ENCODE data around the gene BEST1. TPM values are rescaled to one million over a fixed set of nuclear protein-coding genes. Genes with fewer than 3 reads are reported as not detected.
A peak's percentile ranks its signal among the peaks of the same experiment; 100 is the strongest.

BEST1 gene
- total and polyA plus RNA-seq, 2 experiments from 2014 or later, result 3.9 to 5.1 TPM

GRCh38 chr11:61966734-61967115 is 16.6 kb downstream of the BEST1 start:
- in situ Hi-C loops (cut with MboI), result no loop called here
- peaks cover 49% of the 10 kb centered on the region for H3K4me1 ChIP-seq (ENCODE audit: insufficient read depth)
- H3K9me3 ChIP-seq (ENCODE audit: low read depth), result no peaks in the 10 kb centered on the region
- H3F3A ChIP-seq (ENCODE audit: insufficient read depth), result peaks cover 83% of the 10 kb centered on the region
- H3K9me2 ChIP-seq (ENCODE audit: insufficient read depth), result no peaks in the 10 kb centered on the region
- peaks cover 29% of the 10 kb centered on the region for H3K36me3 ChIP-seq (ENCODE audit: low read depth)
- peak overlapping the region; percentile 97 for H3K9ac ChIP-seq
- H3K27me3 ChIP-seq (replicated peaks; ENCODE audit: insufficient read depth), result no peaks in the 10 kb centered on the region
- H3K27ac ChIP-seq, result peak overlapping the region; percentile 99
- TF ChIP-seq EZH2 (IDR thresholded peaks at IDR 0.05; ENCODE audit: insufficient read depth, poor library complexity, severe bottlenecking) (no peak), EZH2phosphoT487 (IDR thresholded peaks at IDR 0.05; ENCODE audit: insufficient read depth, low read depth) (no peak)
- peaks cover 43% of the 10 kb centered on the region for H3K79me2 ChIP-seq (ENCODE audit: insufficient read depth)
- peaks cover 16% of the 10 kb centered on the region for H4K20me1 ChIP-seq (ENCODE audit: insufficient read depth)
- DNase-seq, result peak; percentile 72
- peak overlapping the region; percentile 98 for H3K4me3 ChIP-seq
- WGBS, 2 experiments (ENCODE audit: low coverage in 1 of 2, low lambda C conversion rate in 2 of 2, missing lambda C conversion rate in 2 of 2), result 0 to 1% methylated on average over 13 of the region's 13 CpGs
- H2AFZ ChIP-seq, result no peak overlapping the region
- H3K4me2 ChIP-seq (ENCODE audit: unreplicated experiment), result peak overlapping the region; percentile 96

- 0 to 2% methylated on average over 45 to 85 of the region's 93 CpGs for WGBS, 2 experiments (ENCODE audit: low coverage in 1 of 2, low lambda C conversion rate in 2 of 2, missing lambda C conversion rate in 2 of 2)
- peak within 1 kb of the TSS; percentile 97 for H3K9ac ChIP-seq
- H3K9me2 ChIP-seq (ENCODE audit: insufficient read depth), result no peaks in the 10 kb centered on the region
- peaks cover 43% of the 10 kb centered on the region for H3K79me2 ChIP-seq (ENCODE audit: insufficient read depth)
- no peaks in the 10 kb centered on the region for H3K27me3 ChIP-seq (replicated peaks; ENCODE audit: insufficient read depth)
- peaks cover 81% of the 10 kb centered on the region for H3F3A ChIP-seq (ENCODE audit: insufficient read depth)
- peaks cover 16% of the 10 kb centered on the region for H4K20me1 ChIP-seq (ENCODE audit: insufficient read depth)
- H3K27ac ChIP-seq, result peak within 1 kb of the TSS; percentile 99
- TF ChIP-seq EZH2 (IDR thresholded peaks at IDR 0.05; ENCODE audit: insufficient read depth, poor library complexity, severe bottlenecking) (no peak), EZH2phosphoT487 (IDR thresholded peaks at IDR 0.05; ENCODE audit: insufficient read depth, low read depth) (no peak)
- H3K4me2 ChIP-seq (ENCODE audit: unreplicated experiment), result peak within 1 kb of the TSS; percentile 96
- in situ Hi-C loops (cut with MboI), result no loop called here
- H3K36me3 ChIP-seq (ENCODE audit: low read depth), result peaks cover 29% of the 10 kb centered on the region
- peak within 1 kb of the TSS; percentile 98 for H3K4me3 ChIP-seq
- no peaks in the 10 kb centered on the region for H3K9me3 ChIP-seq (ENCODE audit: low read depth)
- H2AFZ ChIP-seq, result peak within 1 kb of the TSS; percentile 78
- H3K4me1 ChIP-seq (ENCODE audit: insufficient read depth), result peaks cover 49% of the 10 kb centered on the region
- peak; percentile 94 for DNase-seq
Measured at GRCh38 chr11:61967116-61967923, 17.2 kb downstream of the BEST1 start, which contains the start of gene FTH1. FTH1 (minus strand) TSS chr11:61967634; CDS start chr11:61967425, 209 bp downstream.

DNA sequence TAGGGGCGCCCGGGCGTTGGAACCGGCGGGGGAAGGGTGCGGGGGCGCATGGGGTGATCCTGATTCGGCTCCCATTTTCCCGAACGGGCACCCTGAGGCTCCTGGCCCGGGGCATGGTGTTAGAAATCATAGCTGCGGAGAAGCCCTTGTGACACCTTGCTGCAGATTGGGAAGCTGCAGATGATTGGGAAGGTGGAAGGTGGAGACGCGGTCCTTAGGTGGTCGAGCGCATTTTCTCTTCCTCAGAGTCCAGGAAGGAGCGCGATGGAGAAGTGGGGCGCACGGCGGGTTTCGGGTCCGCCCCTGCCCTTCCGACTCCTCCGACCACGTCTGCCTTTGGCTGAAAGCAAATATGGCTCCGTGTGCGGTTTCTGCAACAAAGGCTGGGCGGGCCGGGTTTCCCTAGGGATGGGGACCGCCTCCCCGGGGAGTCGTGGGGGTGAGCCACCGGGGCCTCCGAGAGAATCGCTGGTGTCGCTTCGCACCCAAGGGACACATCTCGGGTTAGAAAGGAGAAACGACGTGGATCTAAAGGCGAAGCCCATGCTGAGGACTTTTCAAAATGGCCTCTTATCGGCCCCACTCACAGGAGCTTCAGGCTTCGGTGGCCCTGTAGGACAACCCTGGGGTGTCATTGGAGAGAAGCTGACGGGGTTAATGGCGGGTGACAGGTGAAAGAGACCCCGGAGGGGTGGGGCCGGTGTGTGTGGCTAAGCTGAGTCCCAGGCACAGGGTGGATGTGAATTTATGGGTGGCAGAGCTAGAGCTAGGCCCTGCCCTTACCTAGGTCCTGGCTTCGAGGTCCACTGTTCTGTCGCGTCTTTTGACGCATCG is 18.0 kb downstream of the BEST1 start:
- no peaks in the 10 kb centered on the region for H3K9me3 ChIP-seq (ENCODE audit: low read depth)
- peak overlapping the region; percentile 99 for H3K27ac ChIP-seq

DNA sequence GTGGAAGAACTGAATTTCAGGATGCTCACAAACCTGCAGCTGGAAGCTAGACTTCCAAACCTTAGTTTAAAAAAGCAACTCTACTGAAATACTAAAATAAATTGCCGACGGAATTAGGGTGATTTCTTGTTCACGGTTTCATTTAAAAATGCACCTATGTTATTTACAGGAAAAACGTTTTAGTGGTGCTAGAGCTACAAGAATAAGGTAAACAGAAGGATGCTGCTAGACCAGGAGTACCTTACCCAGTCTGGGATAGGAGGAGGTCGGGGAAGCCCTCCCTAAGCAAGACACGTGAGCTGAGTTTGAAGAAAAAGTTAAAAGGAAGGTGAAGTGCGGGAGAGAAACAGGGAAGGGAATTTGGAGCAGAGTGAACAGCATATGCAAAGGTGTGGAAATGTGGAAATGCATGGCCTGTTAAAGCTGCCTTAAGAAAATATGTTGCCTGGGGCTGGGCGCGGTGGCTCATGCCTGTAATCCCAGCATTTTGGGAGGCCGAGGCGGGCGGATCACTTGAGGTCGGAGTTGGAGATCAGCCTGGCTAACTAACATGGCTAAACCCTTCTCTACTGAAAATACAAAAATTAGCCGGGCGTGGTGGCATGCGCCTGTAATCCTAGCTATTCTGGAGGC is 18.7 kb downstream of the BEST1 start:
- TF ChIP-seq EZH2phosphoT487 (IDR thresholded peaks at IDR 0.05; ENCODE audit: insufficient read depth, low read depth) (no peak), EZH2 (IDR thresholded peaks at IDR 0.05; ENCODE audit: insufficient read depth, poor library complexity, severe bottlenecking) (no peak)
- in situ Hi-C loops (cut with MboI), result no loop called here
- H3K4me2 ChIP-seq (ENCODE audit: unreplicated experiment), result peak overlapping the region; percentile 78
- peaks cover 28% of the 10 kb centered on the region for H3K36me3 ChIP-seq (ENCODE audit: low read depth)
- H3K27me3 ChIP-seq (replicated peaks; ENCODE audit: insufficient read depth), result no peaks in the 10 kb centered on the region
- no peaks in the 10 kb centered on the region for H3K9me2 ChIP-seq (ENCODE audit: insufficient read depth)
- H3K4me3 ChIP-seq, result peak overlapping the region; percentile 98
- H3K4me1 ChIP-seq (ENCODE audit: insufficient read depth), result peaks cover 61% of the 10 kb centered on the region
- peaks cover 81% of the 10 kb centered on the region for H3F3A ChIP-seq (ENCODE audit: insufficient read depth)
- H3K9ac ChIP-seq, result peak overlapping the region; percentile 97
- no peaks in the 10 kb centered on the region for H3K9me3 ChIP-seq (ENCODE audit: low read depth)
- no peak for DNase-seq
- WGBS, 2 experiments (ENCODE audit: low coverage in 1 of 2, low lambda C conversion rate in 2 of 2, missing lambda C conversion rate in 2 of 2), result 91% methylated on average over 16 of the region's 16 CpGs
- 0 out of 2 replicates have a peak overlapping the region, but pooled peaks have one; percentile 78 for H2AFZ ChIP-seq
- peaks cover 16% of the 10 kb centered on the region for H4K20me1 ChIP-seq (ENCODE audit: insufficient read depth)
- peak overlapping the region; percentile 99 for H3K27ac ChIP-seq
- H3K79me2 ChIP-seq (ENCODE audit: insufficient read depth), result peaks cover 43% of the 10 kb centered on the region

More for the DNA sequence above, 18.0 kb downstream of the BEST1 start:
- H3K9me2 ChIP-seq (ENCODE audit: insufficient read depth), result no peaks in the 10 kb centered on the region
- TF ChIP-seq EZH2 (IDR thresholded peaks at IDR 0.05; ENCODE audit: insufficient read depth, poor library complexity, severe bottlenecking) (no peak), EZH2phosphoT487 (IDR thresholded peaks at IDR 0.05; ENCODE audit: insufficient read depth, low read depth) (no peak)
- H3K36me3 ChIP-seq (ENCODE audit: low read depth), result peaks cover 29% of the 10 kb centered on the region
- H2AFZ ChIP-seq, result peak overlapping the region; percentile 78
- DNase-seq, result peak; percentile 64
- peaks cover 16% of the 10 kb centered on the region for H4K20me1 ChIP-seq (ENCODE audit: insufficient read depth)
- H3F3A ChIP-seq (ENCODE audit: insufficient read depth), result peaks cover 81% of the 10 kb centered on the region
- peak overlapping the region; percentile 98 for H3K4me3 ChIP-seq
- in situ Hi-C loops (cut with MboI), result no loop called here
- no peaks in the 10 kb centered on the region for H3K27me3 ChIP-seq (replicated peaks; ENCODE audit: insufficient read depth)
- H3K4me2 ChIP-seq (ENCODE audit: unreplicated experiment), result peak overlapping the region; percentile 78
- H3K79me2 ChIP-seq (ENCODE audit: insufficient read depth), result peaks cover 43% of the 10 kb centered on the region
- H3K9ac ChIP-seq, result peak overlapping the region; percentile 97
- 14 to 16% methylated on average over 44 to 53 of the region's 53 CpGs for WGBS, 2 experiments (ENCODE audit: low coverage in 1 of 2, low lambda C conversion rate in 2 of 2, missing lambda C conversion rate in 2 of 2)
- peaks cover 57% of the 10 kb centered on the region for H3K4me1 ChIP-seq (ENCODE audit: insufficient read depth)

Data from GM23248 (cell line).